ENCODE measurements around the gene PHLDB3.
A peak's percentile ranks its signal among the peaks of the same experiment; 100 is the strongest.

Gene PHLDB3

GRCh38 chr19:43468354-43469159, 36.0 kb downstream of the PHLDB3 start:
- DNase-seq (ENCODE audit: low read depth in 2 of 2): no peak

DNA sequence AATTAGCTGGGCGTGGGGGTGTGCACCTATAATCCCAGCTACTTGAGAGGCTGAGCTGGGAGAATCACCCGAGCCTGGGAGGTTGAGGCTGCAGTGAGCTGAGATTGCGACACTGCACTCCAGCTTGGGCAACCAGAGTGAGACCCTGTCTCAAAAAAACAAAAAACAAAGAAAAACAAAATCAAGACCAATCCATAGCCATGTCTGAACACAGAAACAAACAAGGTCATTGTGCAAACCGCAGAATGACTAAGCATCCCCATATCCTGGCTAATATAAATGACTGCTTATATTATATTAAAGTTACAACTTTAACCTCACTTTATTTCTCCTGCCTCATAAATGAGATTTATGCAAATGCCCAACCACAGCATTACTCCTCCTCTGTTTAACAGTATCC, 36.8 kb downstream of the PHLDB3 start:
- DNase-seq (ENCODE audit: low read depth in 2 of 2): no peak

- DNase-seq (ENCODE audit: low read depth in 2 of 2): no peak
Observed at GRCh38 chr19:43467276-43467675, 37.3 kb downstream of the PHLDB3 start.

DNA sequence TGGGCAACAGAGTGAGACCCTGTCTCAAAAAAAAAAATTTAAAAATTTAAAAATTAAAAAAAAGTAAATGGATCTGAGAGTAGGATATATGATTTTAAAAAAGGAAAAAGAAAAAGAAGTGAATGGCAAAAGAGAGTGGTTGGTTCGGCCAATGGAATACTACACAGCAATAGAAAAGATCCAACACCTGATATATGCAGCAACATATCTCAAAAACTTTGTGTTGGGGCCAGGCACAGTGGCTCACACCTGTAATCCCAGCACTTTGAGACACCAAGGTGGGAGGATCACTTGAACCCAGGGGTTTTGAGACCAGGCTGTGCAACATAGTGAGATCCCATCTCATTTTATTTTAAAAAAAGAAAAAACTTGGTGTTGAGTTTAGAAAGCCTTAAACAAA, 37.8 kb downstream of the PHLDB3 start:
- DNase-seq (ENCODE audit: low read depth in 2 of 2): no peak

- DNase-seq (ENCODE audit: low read depth in 2 of 2): no peak
Observed at GRCh38 chr19:43465468-43466120, 39.0 kb downstream of the PHLDB3 start, which contains the start of gene LYPD3. TSS of gene LYPD3 (minus strand) at chr19:43465608. CDS start at chr19:43465571, 37 bp downstream.

GRCh38 chr19:43464134-43464775, 40.3 kb downstream of the PHLDB3 start:
- DNase-seq (ENCODE audit: low read depth in 2 of 2): no peak

- peak; percentile 100 for DNase-seq (ENCODE audit: low read depth in 2 of 2)
Observed at GRCh38 chr19:43463381-43464133, 41.0 kb downstream of the PHLDB3 start.

- no peak for DNase-seq (ENCODE audit: low read depth in 2 of 2)
Observed at GRCh38 chr19:43462785-43463380, 41.7 kb downstream of the PHLDB3 start.

DNA sequence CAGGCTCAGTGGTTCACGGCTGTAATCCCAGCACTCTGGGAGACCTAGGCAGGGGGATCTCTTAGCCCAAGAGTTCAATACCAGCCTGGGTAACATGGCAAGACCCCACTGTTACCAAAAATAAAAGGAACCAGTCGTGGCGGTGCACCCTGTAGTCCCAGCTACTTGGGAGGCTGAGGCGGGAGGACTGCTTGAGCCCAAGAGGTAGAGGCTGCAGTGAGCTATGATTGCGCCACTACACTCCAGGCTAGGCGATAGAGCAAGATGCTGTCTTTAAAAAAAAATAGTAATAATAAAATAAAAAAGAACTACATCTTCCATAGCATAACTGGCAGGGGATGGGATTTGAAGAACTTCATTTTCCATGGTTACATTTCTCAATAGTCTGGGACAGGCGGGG, 42.2 kb downstream of the PHLDB3 start:
- DNase-seq (ENCODE audit: low read depth in 2 of 2): no peak

DNA sequence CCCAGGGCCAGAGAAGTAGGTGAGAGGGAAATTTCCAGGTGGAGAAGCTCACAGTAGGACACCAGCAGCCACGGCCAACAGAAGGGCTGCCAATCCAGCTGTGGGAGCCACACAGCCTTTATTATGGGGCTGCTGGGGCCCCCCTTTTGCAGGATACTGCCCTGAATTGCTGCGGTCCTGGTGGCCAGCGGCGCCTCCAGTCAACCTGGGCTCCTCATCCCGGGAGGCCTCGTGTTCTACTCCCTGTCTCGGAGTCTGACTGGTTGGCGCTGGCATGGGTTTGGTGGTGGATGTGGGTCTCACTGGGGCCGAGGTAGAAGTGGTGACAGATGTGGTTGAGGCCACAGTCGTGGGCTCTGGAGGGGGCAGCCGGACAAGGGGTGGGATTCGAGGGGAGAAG, 43.2 kb downstream of the PHLDB3 start:
- DNase-seq (ENCODE audit: low read depth in 2 of 2): no peak

- DNase-seq (ENCODE audit: low read depth in 2 of 2): no peak
Observed at GRCh38 chr19:43460362-43461016, 44.1 kb downstream of the PHLDB3 start.

DNA sequence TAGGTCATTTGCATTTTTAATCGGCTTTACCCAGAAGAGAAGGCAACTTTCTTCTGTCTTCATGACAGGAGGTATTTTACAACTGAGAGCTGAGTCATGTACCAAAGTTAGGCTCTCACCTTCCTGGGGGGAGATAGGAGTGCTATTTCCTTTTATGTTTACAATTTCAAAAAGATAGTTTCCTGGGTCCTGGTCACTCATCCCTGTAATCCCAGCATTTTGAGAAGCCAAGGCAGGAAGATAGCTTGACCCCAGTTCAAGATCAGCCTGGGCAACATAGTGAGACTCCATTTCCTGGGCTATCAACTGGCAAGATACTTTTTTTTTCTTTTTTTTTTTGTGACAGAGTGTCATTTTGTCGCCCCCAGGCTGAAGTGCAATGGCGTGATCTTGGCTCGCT, 46.7 kb downstream of the PHLDB3 start:
- no peak for DNase-seq (ENCODE audit: low read depth in 2 of 2)

GRCh38 chr19:43455321-43456113, 49.0 kb downstream of the PHLDB3 start:
- no peak for DNase-seq (ENCODE audit: low read depth in 2 of 2)

- no peak for DNase-seq (ENCODE audit: low read depth in 2 of 2)
Observed at GRCh38 chr19:43454031-43454430, 50.5 kb downstream of the PHLDB3 start.

GRCh38 chr19:43452582-43452981, 52.0 kb downstream of the PHLDB3 start:
- DNase-seq (ENCODE audit: low read depth in 2 of 2): no peak

DNA sequence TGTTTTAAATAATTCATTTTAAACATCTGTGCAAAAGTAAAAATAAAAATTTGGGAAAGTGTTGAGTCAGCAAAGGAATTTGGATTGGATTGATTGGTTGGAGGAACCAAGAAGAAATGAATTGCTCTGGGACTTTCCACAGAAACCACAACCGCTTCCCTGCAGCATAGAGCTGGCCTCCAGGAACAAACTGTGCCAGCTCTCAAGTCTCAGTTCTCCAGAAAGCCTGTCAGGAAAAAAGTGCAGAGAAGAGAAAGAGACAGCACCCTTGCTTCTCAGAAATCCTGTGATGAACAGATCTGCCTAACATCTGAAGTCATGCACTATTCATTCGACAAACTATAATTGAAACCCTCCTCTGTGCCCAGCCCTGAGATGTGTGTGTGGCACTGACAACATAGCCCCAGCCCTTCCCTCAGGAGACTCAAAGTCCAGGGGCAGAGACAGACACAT, 54.0 kb downstream of the PHLDB3 start:
- no peak for DNase-seq (ENCODE audit: low read depth in 2 of 2)

- no peak for DNase-seq (ENCODE audit: low read depth in 2 of 2)
Observed at GRCh38 chr19:43447655-43448054, 56.9 kb downstream of the PHLDB3 start.

GRCh38 chr19:43446746-43447489, 57.6 kb downstream of the PHLDB3 start:
- peak; percentile 52 to 77 for DNase-seq (ENCODE audit: low read depth in 2 of 2)

- DNase-seq (ENCODE audit: low read depth in 2 of 2): no peak
Observed at GRCh38 chr19:43445426-43445825, 59.1 kb downstream of the PHLDB3 start.
